NB4 (cell line): Measurements from ENCODE around the gene UGT1A5.

Experiments used
- DNase-seq: peaks from one replicate; pipeline ENCODE4 v3.0.0; 2010; ENCODE audit warnings: low read depth
- H3K4me3 ChIP-seq: one replicate; pipeline ENCODE4 v1.5.1; 2011; ENCODE audit warnings: mild to moderate bottlenecking, low read depth, low read length, moderate library complexity
- CTCF ChIP-seq: IDR thresholded peaks from one replicate; pipeline ENCODE4 v1.5.1; 2012; ENCODE audit warnings: low read depth, low read length
- MAX ChIP-seq: IDR thresholded peaks from 2 replicates; pipeline ENCODE4 v1.6.1; 2011; ENCODE audit warnings: low read depth, low read length
- MYC ChIP-seq: IDR thresholded peaks from 2 replicates; pipeline ENCODE4 v1.6.1; 2011; ENCODE audit warnings: low read depth, low read length
- POLR2A ChIP-seq: IDR thresholded peaks from 2 replicates; pipeline ENCODE4 v1.6.1; 2011; ENCODE audit warnings: mild to moderate bottlenecking; ENCODE audit not compliant: insufficient read length; ENCODE audit errors: extremely low read depth

UGT1A5 gene

GRCh38 chr2:233807966-233808935 lies 95.5 kb downstream of the UGT1A5 start:
- TF ChIP-seq MAX: no peak
- TF ChIP-seq MYC: no peak
- TF ChIP-seq CTCF: no peak
- TF ChIP-seq POLR2A: no peak
- no peak for DNase-seq

DNA sequence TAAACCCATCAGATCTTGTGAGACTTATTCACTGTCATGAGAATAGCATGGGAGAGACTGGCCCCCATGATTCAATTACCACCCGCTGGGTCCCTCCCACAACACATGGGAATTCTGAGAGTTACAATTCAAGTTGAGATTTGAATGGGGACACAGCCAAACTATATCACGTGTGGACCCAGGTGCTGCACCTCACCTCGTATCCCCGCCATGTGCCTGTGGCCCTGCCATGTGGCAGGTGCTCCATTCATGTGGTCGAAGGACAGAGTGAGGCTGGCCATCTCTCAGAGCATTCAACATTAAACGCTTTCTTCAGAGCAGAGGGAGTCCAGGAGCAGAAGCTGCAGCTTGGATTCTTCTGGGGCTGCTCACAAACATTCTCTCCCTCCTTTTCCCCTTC lies 97.7 kb downstream of the UGT1A5 start:
- H3K4me3 ChIP-seq: no peak overlapping the region
- TF ChIP-seq POLR2A: no peak
- TF ChIP-seq CTCF: no peak
- no peak for TF ChIP-seq MAX
- TF ChIP-seq MYC: no peak
- no peak for DNase-seq

More at GRCh38 chr2:233807966-233808935, 95.5 kb downstream of the UGT1A5 start:
- no peak overlapping the region for H3K4me3 ChIP-seq

DNA sequence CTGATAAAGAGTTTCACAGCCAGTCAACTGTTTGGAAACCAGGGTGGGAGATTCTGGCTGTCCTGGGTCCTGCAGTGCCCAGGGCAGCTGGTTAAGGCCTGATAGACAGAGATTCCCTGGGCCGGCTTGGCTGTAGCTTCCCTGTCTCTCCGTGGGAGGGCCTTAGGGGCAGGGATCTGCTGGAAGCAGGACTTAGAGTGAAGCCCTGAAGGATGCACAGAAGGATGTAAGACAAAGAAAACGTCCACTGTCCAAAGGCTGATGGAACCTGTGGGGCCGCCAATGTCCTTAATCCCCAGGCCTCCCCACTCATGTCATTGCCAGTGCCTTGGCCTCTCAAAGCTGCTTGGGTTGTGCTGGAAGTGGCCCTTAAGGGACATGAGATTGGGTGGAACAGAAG lies 98.4 kb downstream of the UGT1A5 start:
- H3K4me3 ChIP-seq: no peak overlapping the region
- TF ChIP-seq MYC: no peak
- no peak for TF ChIP-seq POLR2A
- TF ChIP-seq MAX: no peak
- no peak for TF ChIP-seq CTCF
- DNase-seq: no peak

GRCh38 chr2:233811732-233812131 lies 99.0 kb downstream of the UGT1A5 start:
- H3K4me3 ChIP-seq: no peak overlapping the region
- no peak for TF ChIP-seq POLR2A
- TF ChIP-seq MAX: no peak
- no peak for TF ChIP-seq MYC
- TF ChIP-seq CTCF: no peak
- DNase-seq: no peak

DNA sequence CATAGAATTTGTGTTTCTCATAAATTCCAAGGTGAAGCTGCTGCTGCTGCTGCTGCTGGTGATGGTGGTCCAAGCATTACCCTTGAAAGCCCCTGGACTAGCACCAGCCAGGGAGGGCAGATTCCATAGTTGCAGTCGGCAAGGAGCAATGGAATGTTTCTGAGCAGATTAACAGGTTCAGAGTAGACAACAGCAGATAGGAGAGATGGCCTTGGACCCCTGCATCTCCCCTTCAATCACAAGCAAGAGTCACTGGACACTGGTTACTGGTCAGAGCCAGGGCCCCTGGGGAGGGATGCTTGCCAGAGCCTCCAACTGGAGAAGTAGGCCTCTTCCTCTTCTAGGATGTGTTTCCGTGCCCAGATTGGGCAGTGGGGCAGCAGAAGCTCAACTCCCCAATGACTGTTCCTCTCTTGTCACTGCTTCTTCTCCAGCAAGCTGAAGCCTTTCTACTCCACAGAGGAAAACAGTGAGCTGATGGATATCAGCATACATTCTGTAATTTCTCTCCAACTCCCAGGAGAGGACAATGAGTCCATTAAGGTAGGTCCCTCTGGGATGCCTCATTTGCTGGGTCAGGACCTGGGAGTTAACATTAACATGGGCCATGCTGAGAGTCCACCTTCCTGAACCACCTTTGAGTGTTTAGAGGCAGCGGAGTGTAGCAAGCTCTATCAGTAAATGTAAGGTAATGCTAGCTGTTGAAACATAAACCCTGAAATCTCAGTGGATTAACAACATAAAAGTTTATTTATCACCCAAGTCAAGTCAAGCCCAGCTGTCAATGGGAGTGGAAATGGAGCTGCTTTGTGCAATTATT lies 100.7 kb downstream of the UGT1A5 start:
- no peak overlapping the region for H3K4me3 ChIP-seq
- no peak for DNase-seq
- TF ChIP-seq MAX (no peak), CTCF (no peak), MYC (no peak), POLR2A (no peak)
